Coronary artery (tissue), 2 donors: ENCODE data around the gene ARHGAP10.

Experiments
- DNase-seq: peaks from one replicate; pipeline ENCODE4 v3.0.0-alpha.2; 2017; ENCODE audit warnings: low spot score
- H3K27ac ChIP-seq, 2 donors: fragments of 200-600 bp; sonication (generic); one replicate each; pipeline ENCODE4 v1.5.1; 2016 to 2019
- H3K4me3 ChIP-seq: fragments of 200-600 bp; sonication (generic); 2 replicates; pipeline ENCODE4 v1.5.1; 2016; ENCODE audit warnings: mild to moderate bottlenecking, moderate library complexity
- CTCF ChIP-seq: fragments of 200-600 bp; sonication (generic); IDR thresholded peaks from one replicate; pipeline ENCODE4 v1.5.1; 2019; ENCODE audit warnings: antibody characterized with exemption

ARHGAP10 gene

GRCh38 chr4:147730333-147730732, 1.6 kb upstream of the ARHGAP10 start:
- no peak for TF ChIP-seq CTCF
- no peak overlapping the region for H3K4me3 ChIP-seq
- H3K27ac ChIP-seq: no peak overlapping the region
- DNase-seq: no peak

GRCh38 chr4:147732518-147733235, 789 bp downstream of the ARHGAP10 start:
- DNase-seq: peak; percentile 75
- Histone ChIP-seq H3K27ac (peak overlapping the region; percentile 89 to 92), H3K4me3 (peak overlapping the region; percentile 89)
- no peak for TF ChIP-seq CTCF

- TF ChIP-seq CTCF: no peak
- Histone ChIP-seq H3K27ac (peak overlapping the region; percentile 89 to 92), H3K4me3 (peak overlapping the region; percentile 89)
- peak; percentile 74 for DNase-seq
Observed at GRCh38 chr4:147733716-147734344, 1.9 kb downstream of the ARHGAP10 start.

- TF ChIP-seq CTCF: no peak
- no peak for DNase-seq
- Histone ChIP-seq H3K4me3 (peak overlapping the region; percentile 89), H3K27ac (peak overlapping the region; percentile 89 to 92)
Observed at GRCh38 chr4:147734496-147734895, 2.6 kb downstream of the ARHGAP10 start.

- peak overlapping the region; percentile 89 for H3K4me3 ChIP-seq
- H3K27ac ChIP-seq: peak overlapping the region; percentile 89 to 92
- no peak for TF ChIP-seq CTCF
- no peak for DNase-seq
Observed at GRCh38 chr4:147735413-147736301, 3.8 kb downstream of the ARHGAP10 start.

GRCh38 chr4:147736458-147736857, 4.6 kb downstream of the ARHGAP10 start:
- H3K27ac ChIP-seq: peak overlapping the region; percentile 89 to 92
- no peak for TF ChIP-seq CTCF
- DNase-seq: no peak
- peak overlapping the region; percentile 89 for H3K4me3 ChIP-seq
